ENCODE measurements around the gene NOD2. TPM values are rescaled to one million over a fixed set of nuclear protein-coding genes. Genes with fewer than 3 reads are reported as not detected.

NOD2 gene
- under 1 TPM; 0.28 to 0.46 (median 0.36) TPM for polyA plus RNA-seq (ENCODE audit: insufficient read length in 4 of 4)

DNA sequence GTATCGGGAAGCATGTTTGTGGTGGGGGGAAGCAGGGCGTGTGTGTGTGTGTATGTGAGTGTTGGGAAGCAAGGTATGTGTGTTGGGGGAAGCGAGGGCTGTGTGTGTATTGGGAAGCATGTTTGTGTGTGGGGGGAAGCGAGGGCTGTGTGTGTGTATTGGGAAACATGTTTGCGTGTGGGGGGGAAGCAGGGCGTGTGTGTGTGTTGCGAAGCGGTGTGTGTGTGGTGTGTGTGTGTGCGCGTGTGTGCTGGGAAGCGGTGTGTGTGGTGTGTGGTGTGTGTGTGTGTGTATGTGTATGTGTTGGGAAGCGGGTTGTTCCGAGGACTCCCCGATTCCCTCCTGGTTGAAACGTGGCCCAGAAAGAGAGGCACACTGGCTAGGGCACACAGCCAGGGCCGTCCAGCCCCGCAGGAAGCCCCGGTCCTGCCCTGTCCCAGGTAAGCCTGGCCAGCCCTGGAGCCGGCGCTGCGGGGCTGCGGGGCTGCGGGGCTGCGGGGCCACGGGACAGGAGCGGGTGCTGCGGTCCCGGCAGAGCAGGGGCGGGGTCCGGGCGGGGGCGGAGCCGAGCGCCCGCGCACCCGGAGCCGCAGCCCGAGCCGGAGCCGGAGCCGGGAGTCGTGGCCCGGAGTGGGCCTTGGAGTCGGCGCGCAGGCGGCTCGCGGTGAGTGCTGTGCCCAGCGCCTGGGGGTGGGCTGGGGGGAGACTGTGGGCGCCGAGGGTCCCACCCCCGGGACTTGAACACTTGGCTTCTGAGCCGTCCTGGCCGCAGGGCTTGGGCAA lies at the start of gene NOD2:
TSS of gene NOD2 (plus strand) at position 608 of the 783 bp plus-strand sequence. CDS start 5,890 bp downstream, outside the sequence.
- no peak for DNase-seq (ENCODE audit: low read depth in 4 of 4, low spot score in 2 of 4)

DNA sequence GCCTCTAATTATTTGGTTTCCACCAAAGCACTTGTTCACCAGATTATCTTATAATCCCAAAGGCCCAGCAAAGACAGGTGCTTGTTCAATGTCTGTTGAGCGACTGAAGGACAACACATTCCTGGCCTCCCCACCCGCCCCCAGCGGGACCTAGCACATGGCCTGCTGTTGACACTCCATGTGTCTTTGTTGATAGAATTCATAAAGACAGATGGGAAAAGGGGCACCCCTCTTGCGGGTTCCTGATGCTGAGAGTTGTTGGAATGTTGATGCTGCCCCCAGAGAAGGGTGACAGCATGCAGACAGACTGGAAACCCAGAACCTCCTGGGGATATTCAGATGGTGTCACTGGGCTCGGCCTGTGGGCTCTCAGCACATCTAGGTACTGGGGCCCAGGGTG lies 49.2 kb upstream of the NOD2 start:
- DNase-seq (ENCODE audit: low read depth in 4 of 4, low spot score in 2 of 4) = no peak

DNA sequence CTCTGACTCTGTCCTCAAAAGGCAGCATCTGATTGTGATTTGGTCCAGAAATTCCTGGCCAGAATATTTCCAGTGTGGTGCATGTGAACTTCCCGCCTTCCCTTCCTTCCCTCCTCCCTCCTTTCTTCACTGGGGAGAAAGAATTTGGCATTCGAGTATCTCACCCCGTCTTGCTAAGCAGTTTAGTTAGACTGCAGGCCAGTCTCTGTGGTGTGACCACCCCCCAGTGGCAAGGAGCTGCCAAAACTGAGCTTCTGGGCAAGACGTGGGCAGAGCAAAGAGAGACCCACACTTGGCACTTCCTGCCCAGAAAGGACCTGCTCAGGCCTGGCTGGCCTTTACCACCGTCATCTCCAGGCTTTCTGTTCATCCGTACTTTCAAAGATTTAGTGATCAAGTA lies 48.7 kb upstream of the NOD2 start:
- no peak for DNase-seq (ENCODE audit: low read depth in 4 of 4, low spot score in 2 of 4)

DNA sequence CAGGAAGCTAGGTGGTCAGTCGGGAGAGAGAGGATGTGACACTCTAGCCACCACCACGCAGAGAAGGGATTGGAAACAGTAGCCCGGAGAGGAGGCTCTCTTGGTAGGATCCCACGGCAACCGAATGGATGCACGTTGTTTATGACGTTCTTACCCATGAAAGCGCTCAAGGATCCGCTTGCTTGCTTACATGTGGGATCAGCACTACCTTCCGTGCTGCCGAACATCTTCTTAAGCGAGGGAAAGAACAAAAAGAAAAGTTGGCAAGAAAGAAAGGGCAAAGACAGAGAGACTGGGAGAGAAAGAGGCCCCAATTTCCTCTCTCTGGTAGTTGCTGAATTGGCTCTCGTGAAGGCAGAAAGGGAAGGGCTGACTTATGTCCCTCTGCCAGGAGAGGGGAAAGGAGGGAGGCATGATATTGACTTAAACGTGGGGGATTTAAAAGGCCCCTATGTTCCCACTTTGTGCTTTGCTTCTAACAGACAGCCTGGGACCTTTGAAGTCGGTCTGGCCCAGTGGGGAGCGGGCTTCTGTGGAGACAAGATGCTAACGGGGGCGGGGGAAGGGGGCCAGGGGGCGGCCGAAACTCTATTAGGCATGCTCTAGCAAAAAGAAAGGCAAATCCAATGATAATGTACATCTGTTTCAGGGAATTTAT lies 47.7 kb upstream of the NOD2 start:
- DNase-seq (ENCODE audit: low read depth in 4 of 4, low spot score in 2 of 4) = no peak

DNA sequence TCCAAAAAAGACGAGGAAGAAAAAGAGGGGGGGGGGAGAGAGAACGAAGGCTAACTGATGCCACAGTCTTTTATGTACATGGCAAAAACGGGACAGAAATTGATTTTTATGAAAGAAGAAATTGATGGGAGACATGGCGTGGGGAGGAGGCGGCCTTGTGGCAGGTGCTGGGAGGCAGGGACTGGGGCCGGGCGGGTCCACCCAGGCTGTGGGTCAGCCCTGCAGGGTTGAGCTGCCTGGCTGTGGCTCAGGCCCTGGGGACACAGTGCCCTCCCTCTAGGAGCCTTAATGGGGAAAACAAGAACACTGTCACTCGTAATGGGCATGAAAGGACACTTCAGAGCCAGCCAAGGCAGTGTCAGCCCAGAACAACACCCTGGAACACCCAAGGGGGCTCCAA lies 47.1 kb upstream of the NOD2 start:
- DNase-seq (ENCODE audit: low read depth in 4 of 4, low spot score in 2 of 4) = no peak

DNA sequence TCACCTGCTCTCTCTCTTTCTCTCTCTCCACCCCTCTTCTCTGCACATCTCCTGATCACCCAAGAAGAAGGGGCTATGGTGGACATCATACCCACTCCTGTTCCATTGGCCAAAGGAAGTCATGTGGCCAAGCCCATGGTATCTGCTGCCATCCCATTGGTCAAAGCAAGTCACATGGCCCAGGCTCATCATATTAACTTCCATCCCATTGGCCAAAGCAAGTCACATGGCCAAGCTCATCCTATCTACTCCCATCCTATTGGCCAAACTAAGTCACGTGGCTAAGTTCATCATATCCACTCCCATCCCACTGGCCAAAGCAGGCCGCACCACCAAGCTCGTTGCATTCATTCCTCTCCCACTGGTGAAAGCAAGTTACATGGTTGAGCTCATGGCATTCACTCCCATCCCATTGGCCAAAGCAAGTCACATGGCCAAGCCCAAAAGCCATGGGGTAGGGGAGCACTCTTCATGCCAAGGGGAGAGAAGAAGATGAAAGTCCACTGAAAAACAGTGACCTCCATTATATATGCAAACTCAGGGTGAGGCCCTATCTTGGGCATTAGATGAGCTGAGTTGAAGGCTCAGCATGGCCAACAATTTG lies 41.5 kb upstream of the NOD2 start:
- DNase-seq (ENCODE audit: low read depth in 4 of 4, low spot score in 2 of 4) = no peak

DNA sequence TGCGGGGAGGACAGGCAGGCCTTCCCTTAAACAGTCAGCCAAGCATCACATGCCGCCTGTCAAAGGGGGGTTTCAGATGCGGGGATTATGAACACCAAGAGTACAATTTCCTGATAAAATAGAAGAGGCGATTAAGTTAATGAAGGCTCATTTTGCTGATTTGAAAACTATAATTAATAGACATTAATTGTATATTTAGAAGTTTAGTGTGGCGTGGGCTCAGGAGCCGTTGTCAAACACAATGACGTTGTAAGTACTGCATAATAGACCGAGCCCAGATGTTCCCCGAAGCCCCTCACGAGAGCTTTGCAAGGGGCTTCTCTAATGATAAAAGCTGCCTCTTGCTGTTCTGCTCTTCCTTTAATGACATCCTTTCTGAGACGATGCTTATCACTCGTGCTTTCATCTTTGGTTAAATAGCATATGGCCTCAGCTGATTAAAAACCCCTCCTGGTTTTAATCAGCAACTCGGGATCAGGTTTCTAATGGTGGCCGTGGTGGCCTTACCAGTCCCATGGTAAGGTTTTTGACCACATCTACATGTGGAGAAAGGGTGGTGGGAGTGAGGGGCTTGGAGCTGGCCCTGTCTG lies 40.5 kb upstream of the NOD2 start:
- no peak for DNase-seq (ENCODE audit: low read depth in 4 of 4, low spot score in 2 of 4)

DNA sequence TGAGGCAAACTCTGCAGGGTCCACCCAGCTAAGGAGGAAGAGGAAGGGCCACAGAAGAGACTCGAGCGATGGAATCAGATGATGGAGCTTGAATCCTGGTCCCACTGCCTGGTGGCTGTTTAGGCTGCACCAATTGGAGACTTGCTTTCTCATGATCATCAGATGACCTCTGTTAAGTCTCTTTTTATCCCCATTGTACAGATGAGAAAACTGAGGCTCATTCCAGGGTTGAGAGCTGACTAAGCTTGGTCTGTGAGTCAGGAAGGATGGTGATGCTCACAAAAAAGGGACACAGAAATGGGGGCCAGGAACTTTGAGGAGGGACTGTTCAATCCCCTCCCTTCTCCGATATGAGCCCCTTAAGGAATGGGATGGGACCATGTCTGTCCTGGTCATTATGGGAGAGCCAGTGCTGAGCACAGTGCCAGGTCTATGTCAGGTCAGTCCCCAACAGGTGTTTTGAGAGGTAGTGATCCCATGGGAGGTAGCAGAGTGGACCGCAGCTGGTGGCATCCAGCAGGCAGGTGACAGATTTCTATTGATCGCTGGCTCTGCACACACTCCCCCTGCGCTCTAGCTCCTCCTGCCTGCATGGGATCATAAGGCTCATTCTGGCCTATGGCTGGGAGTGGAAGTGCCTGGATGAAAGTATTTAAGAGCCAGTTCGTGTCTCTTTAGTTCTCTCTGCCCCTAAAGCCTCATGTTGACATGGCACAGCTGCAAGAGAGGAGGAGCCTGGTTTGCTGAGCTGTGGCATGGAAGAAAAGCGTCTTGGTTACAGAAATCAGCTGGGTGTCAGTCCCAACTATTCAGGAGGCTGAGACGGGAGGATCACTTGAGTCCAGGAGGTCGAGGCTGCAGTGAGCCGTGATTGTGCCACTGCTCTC lies 39.5 kb upstream of the NOD2 start:
- no peak for DNase-seq (ENCODE audit: low read depth in 4 of 4, low spot score in 2 of 4)

DNA sequence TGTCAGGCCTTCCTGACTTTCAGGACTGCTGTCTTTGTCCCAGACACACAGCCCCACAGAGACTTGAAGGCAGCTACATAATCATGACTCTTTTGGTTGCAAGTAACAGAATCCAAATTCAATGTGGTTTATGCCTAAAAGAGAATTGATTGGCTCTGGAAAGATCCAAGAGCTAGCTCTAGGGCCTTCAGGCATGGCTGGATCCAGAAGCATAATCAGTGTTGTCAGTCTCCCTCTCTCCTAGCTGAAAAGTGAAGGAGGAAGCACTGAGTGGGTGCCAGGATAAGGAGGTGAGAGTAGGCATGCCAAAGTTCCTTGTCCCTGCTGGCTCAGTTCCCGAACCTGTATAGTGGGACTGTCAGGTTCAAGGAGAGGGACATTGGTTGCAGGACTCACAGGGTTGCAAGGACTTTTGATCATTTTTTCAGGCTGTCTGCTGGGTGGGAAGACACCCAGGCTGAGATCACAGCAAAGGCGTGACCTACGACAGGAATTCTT lies 37.8 kb upstream of the NOD2 start:
- DNase-seq (ENCODE audit: low read depth in 4 of 4, low spot score in 2 of 4) = no peak

DNA sequence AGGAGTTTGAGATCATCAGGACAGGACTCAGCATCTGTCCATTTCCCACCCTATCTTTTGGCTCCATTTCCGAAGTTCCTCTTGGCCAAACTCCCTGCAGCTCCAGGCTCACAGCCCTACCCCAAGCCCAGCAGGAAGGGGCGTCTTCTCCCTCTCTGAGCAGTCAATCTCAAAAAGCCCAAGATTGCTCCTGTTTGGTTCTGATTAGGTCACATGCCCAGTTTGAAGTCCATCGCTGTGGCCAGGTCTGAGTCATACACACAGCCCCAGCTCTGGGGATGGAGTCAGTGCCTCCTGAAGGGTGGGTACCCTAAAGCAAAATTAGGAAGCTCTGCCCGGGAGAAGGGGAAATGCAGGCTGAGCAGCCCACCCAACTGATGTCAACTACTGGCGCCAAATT lies 36.2 kb upstream of the NOD2 start:
- no peak for DNase-seq (ENCODE audit: low read depth in 4 of 4, low spot score in 2 of 4)

DNA sequence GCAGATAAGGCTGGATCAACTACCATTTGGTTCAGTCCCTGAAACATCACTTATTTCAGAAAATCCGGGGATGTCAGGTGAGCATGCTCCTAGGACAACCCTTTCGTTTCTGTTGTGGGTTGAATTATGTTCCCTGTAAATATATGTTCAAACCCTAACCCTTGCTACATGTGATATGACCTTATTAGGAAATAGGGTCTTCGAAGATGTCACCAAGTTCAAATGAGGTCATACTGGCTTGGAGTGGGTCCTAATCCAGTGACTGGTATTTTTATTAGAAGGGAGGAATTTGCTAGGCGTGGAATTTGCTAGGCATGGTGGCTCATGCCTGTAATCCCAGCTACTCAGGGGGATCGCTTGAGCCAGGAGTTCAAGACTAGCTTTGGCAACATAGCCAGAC lies 33.6 kb upstream of the NOD2 start:
- no peak for DNase-seq (ENCODE audit: low read depth in 4 of 4, low spot score in 2 of 4)

DNA sequence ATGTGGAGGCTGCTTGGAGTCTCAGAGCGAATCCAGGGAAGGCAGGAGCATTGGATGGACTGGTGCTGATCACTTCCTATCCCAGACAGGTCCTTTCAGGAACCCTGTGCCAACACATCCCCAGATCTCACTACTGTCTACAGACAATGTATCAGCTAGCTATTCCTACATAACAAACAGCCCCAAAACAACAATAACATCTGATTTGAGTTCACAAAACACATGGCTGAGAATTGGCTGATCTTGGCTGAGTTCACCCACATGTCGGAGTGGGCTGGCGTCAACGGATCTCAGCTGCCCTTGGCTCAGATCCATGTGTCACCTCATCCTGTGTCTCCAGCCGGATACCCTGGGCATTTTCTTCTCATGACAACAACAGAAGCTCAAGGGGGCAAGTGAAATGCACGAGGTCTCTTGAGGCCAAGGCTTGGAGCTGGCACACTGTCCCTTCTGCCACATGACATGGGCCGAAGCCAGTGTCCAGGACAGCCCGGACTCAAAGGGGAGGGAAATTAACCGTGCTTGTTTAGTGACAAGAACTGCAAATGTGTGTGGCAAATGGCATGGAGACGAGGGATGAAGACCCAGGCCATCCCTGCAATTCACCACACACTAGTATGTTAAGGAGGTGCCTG lies 31.0 kb upstream of the NOD2 start:
- no peak for DNase-seq (ENCODE audit: low read depth in 4 of 4, low spot score in 2 of 4)

DNA sequence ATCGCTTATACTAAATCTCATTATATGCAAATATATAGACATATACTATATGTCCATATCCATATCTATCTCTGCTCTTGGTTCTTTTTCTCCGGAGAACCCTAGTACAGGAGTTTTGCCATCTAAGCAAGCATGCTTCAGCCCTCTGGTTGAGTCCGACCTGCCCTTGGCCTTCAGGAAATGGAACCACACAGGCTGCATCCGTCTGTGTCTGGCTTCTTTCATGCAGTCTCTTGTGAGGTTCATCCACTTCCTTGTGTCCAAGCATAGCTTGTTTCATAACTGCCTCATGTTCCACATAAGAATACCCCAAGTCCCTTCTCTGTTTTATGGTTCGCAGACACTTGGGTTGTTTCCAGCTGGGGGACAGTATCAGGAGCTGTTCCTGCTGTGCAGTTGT lies 29.1 kb upstream of the NOD2 start:
- no peak for DNase-seq (ENCODE audit: low read depth in 4 of 4, low spot score in 2 of 4)

DNA sequence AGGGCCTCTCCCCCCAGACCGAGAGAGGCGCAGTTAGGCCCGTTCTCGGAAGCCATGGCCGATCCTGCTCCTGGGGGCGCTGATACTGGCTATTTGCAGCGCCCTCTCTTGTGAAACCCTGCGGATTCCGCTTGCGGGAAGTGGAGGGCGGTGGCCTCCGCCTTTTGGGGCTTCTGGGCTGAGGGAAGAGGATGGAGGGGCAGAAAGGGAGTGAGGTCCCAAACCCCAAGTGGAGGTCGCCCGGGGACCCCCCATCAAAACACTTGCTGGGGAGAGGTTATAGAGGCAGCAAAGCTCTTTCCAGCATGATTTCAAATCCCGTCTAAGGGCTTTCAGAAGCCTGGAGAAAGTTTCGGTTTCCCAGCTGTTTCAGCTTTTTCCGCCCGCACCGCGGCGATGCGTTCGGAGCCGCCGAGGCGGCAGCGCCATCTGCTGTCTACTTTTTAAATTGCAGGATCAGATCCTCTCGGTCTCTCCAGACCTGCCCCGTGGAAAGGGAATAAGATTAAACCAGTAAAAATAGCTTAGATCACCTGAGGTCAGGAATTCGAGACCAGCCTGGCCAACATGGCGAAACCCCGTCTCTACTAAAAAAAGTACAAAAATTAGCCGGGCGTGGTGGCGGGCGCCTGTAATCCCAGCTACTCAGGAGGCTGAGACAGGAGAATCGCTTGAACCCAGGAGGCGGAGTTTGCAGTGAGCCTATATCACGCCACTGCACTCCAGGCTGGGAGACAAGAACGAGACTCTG lies 28.1 kb upstream of the NOD2 start:
- peak; percentile 48 to 69 (median 63) for DNase-seq (ENCODE audit: low read depth in 4 of 4, low spot score in 2 of 4)

DNA sequence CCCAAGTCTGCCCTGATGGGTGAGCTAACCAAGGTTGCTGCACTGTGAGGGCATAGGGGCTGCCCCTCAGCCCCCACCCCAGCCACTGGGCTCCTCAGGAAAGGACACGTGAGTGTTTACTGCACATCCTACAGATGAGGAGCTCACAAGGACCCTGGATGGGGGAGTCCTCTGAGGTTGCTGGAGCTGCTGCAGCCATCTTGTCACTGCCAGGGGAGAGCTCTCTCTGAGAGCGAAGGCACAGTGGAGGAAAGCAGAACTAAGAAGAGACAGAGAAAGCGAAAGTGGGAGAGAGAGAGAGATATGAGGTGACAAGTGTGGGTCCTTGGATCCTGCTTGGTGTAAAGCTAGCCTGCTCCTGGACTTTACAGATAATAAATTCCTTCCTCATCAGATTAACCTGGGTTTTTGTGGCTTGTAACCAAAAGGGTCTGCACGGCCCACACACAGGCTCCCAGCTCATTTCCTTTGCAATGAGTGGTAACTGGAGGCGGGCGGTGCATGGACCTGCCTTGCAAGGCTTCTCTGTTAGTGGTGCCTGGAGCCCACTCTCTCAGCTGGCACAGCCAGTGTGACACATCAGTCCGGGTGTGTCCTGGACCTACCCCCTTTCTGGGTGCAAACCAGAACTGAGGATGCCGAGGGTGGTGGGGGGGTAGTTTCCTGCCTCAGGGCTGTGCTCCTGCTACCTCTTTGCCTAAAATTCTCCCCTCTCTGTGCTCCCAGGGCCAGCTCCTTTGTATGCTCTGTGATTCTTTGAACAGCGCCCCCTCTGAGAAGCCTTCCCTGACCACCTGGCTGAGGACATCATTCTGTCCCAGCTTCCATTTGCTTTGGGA lies 26.5 kb upstream of the NOD2 start:
- no peak for DNase-seq (ENCODE audit: low read depth in 4 of 4, low spot score in 2 of 4)

DNA sequence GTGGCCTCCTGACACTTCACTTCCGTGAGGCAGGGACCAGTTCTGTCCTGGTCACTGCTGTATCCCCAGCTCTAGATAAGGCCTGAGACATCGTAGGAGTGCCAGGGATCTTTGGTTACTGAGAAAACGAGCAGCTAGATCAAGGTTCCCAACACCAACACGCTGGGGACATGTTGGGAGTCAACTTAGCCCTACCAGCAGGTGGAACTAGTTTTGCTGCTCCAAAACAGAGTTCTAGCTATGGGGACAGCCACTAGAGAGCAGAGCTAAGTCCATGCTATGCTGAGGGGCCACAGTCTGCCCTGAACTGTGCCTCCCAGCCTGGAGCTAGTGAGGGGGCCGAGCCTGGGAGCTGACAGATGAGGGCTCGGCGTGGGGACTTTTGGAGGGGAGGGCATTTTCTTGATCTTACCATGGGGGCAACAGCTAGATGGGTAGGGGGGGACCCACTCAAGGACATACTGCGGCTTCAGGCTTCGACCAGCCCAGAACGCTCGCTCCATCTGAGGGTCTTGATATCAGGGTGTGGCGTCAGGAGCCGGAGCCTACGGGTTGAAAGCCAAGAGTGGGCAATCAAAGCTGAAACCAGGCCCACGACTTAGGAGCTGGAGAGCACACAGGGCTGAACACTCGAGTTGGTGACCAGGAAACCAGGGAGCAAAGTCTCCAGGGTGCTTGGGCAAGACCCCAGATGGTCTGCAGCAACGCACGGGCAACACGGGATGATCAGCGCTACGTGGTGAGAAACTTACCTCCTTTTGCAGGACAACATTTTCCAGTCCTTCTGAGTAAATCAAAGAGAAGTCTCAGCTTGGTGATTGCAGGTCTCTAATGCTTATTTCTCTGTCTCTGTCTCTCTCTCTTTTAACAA lies 25.7 kb upstream of the NOD2 start:
- no peak for DNase-seq (ENCODE audit: low read depth in 4 of 4, low spot score in 2 of 4)

DNA sequence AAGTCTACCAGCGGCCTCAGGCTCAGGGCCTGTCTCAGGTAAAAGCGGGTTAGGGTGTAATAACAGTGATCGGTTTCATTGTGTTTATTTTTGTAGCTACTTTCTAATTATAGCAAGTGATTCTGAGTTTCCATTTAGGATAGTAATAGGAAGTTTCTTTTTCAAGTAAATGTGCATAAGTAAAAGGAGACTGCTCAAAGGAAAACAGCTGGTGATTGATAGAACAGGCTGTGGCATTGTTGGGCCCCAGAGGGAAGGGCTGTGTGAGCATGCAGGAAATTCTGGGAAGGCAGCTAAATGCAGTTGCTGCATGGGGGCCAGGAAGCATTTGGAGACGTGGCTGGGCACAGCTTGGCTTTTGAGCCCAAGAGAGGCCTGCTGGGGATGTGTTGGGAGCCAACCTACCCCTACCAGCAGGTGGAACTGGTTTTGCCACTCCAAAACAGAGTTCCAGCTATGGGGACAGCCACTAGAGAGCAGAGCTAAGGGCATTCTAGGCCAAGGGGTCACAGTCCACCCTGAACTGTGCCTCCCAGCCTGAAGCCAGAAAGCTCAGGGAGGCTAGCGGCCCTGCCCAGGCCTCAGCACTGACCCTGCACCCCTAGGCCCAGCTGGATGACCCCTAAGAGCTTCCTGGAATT lies 24.9 kb upstream of the NOD2 start:
- DNase-seq (ENCODE audit: low read depth in 4 of 4, low spot score in 2 of 4) = no peak

Data from left renal cortex interstitium (tissue), 4 donors.